H1 (cell line): ENCODE results near the gene ATG9B. TPM values are rescaled to one million over a fixed set of nuclear protein-coding genes. Genes with fewer than 3 reads are reported as not detected.

Experiments used
- CTCF ChIA-PET: fragments of 300-600 bp; sonication (Branson Sonifier 250); formaldehyde crosslinking; loops from one replicate; lab custom pipeline; 2021; ENCODE audit not compliant: partially characterized antibody; lab: Charles Lee
- POLR2A ChIA-PET: fragments of 300-600 bp; sonication (Branson Sonifier 250); formaldehyde crosslinking; loops from one replicate; lab custom pipeline; 2021; ENCODE audit warnings: inconsistent platforms; ENCODE audit not compliant: partially characterized antibody; lab: Charles Lee
- DNase-seq, 2 experiments: peaks; one replicate each; pipeline versions ENCODE4 v3.0.0 to v3.0.0-alpha.2; 2010 to 2022; ENCODE audit warnings: low spot score in 2 of 2, low read depth in 1 of 2, mixed read lengths in 1 of 2
- FAIRE-seq: peaks from 2 replicates; lab custom pipeline; 2011; peaks lifted over from hg19 to GRCh38; lab: Jason Lieb, UNC
- H2AFZ ChIP-seq: 2 replicates; pipeline ENCODE4 v1.8.1; 2012; ENCODE audit warnings: low read length, inconsistent platforms
- H2AK5ac ChIP-seq: 2 replicates; pipeline ENCODE4 v1.6.1; 2013; ENCODE audit warnings: low read depth, low read length
- H2BK120ac ChIP-seq: replicated peaks from 2 replicates; pipeline ENCODE3; 2013; ENCODE audit warnings: low read depth, low read length, inconsistent platforms
- H2BK12ac ChIP-seq: 2 replicates; pipeline ENCODE4 v1.6.1; 2013; ENCODE audit warnings: low read depth, low read length
- H2BK15ac ChIP-seq: 2 replicates; pipeline ENCODE4 v1.6.1; 2013; ENCODE audit warnings: low read length
- H2BK20ac ChIP-seq: 2 replicates; pipeline ENCODE4 v1.6.1; 2013; ENCODE audit warnings: low read length
- H2BK5ac ChIP-seq: 2 replicates; pipeline ENCODE4 v1.6.1; 2013; ENCODE audit warnings: low read depth, low read length
- H3K14ac ChIP-seq: 2 replicates; pipeline ENCODE4 v1.6.1; 2013; ENCODE audit warnings: inconsistent platforms; ENCODE audit not compliant: insufficient read length
- H3K18ac ChIP-seq: 2 replicates; pipeline ENCODE4 v1.6.1; 2013; ENCODE audit warnings: low read length; ENCODE audit errors: extremely low read depth
- H3K23ac ChIP-seq: 2 replicates; pipeline ENCODE4 v1.6.1; 2013; ENCODE audit warnings: inconsistent platforms; ENCODE audit not compliant: insufficient read length
- H3K23me2 ChIP-seq: 2 replicates; pipeline ENCODE4 v1.6.1; 2013; ENCODE audit warnings: low read depth, low read length
- H3K27ac ChIP-seq: 2 replicates; pipeline ENCODE4 v1.6.1; 2011; ENCODE audit warnings: low read depth, low read length, inconsistent platforms
- H3K27me3 ChIP-seq, 4 experiments: replicated peaks in 1 of 4; 1 replicate in 1 of 4; 2 replicates in 3 of 4; pipeline versions ENCODE4 v1.6.1 to v1.8.1; 2011 to 2013; ENCODE audit warnings: low read length in 3 of 4, mild to moderate bottlenecking in 3 of 4, inconsistent platforms in 2 of 4, mixed read lengths in 2 of 4, moderate library complexity in 1 of 4; ENCODE audit not compliant: control insufficient read depth in 3 of 4, insufficient read depth in 3 of 4; ENCODE audit errors: extremely low read depth in 1 of 4
- H3K36me3 ChIP-seq, 4 experiments: 2 replicates each; pipeline versions ENCODE4 v1.6.1 to v1.8.1; 2011 to 2013; ENCODE audit warnings: mild to moderate bottlenecking in 4 of 4, low read length in 3 of 4, moderate library complexity in 2 of 4, control low read depth in 1 of 4, inconsistent platforms in 1 of 4; ENCODE audit not compliant: insufficient read depth in 4 of 4, control insufficient read depth in 2 of 4
- H3K4ac ChIP-seq: replicated peaks from 2 replicates; pipeline ENCODE3; 2013; ENCODE audit warnings: low read length, low read depth, mixed read lengths, inconsistent platforms; ENCODE audit not compliant: insufficient read length
- H3K4me1 ChIP-seq, 4 experiments: replicated peaks in 1 of 4; 1 replicate in 1 of 4; 2 replicates in 3 of 4; pipeline versions ENCODE4 v1.6.1 to v1.8.1; 2011 to 2013; ENCODE audit warnings: low read length in 3 of 4, inconsistent platforms in 2 of 4, mixed read lengths in 1 of 4; ENCODE audit not compliant: insufficient read depth in 4 of 4, control insufficient read depth in 3 of 4
- H3K4me2 ChIP-seq, 2 experiments: 2 replicates each; pipeline versions ENCODE4 v1.6.1 to v1.8.1; 2011 to 2013; ENCODE audit warnings: low read depth in 2 of 2, low read length in 2 of 2, control low read depth in 1 of 2, inconsistent platforms in 1 of 2, mild to moderate bottlenecking in 1 of 2; ENCODE audit not compliant: insufficient read depth in 1 of 2
- H3K4me3 ChIP-seq, 4 experiments: fragments of 200-600, 300-600 bp in 1 of 4; sonication (generic), shearing (Covaris generic), sonication (Bioruptor Twin) in 1 of 4; 2 replicates each; pipeline versions ENCODE4 v1.5.1 to v1.8.1; 2011 to 2016; ENCODE audit warnings: low read length in 4 of 4, low read depth in 3 of 4, control low read depth in 2 of 4, inconsistent platforms in 2 of 4, mild to moderate bottlenecking in 2 of 4, mixed read lengths in 1 of 4, moderate library complexity in 1 of 4; ENCODE audit not compliant: insufficient read depth in 2 of 4; ENCODE audit errors: extremely low read depth in 1 of 4
- H3K56ac ChIP-seq: replicated peaks from 2 replicates; pipeline ENCODE3; 2013; ENCODE audit warnings: low read depth, mild to moderate bottlenecking, mixed read lengths, low read length, inconsistent platforms; ENCODE audit not compliant: insufficient read length
- H3K79me1 ChIP-seq: 2 replicates; pipeline ENCODE4 v1.6.1; 2013; ENCODE audit warnings: low read depth, low read length, control low read depth
- H3K79me2 ChIP-seq, 2 experiments: 2 replicates each; pipeline versions ENCODE4 v1.6.1 to v1.8.1; 2012 to 2013; ENCODE audit warnings: low read length in 2 of 2, mild to moderate bottlenecking in 2 of 2, inconsistent platforms in 1 of 2; ENCODE audit not compliant: insufficient read depth in 2 of 2, control insufficient read depth in 1 of 2
- H3K9ac ChIP-seq, 4 experiments: replicated peaks in 1 of 4; 1 replicate in 1 of 4; 2 replicates in 3 of 4; pipeline versions ENCODE4 v1.6.1 to v1.8.1; 2011 to 2013; ENCODE audit warnings: low read depth in 3 of 4, low read length in 3 of 4, control low read depth in 2 of 4, mild to moderate bottlenecking in 2 of 4, moderate library complexity in 2 of 4, inconsistent platforms in 1 of 4; ENCODE audit errors: extremely low read depth in 1 of 4
- H3K9me3 ChIP-seq, 2 experiments: 2 replicates each; pipeline versions ENCODE4 v1.6.1 to v1.8.1; 2012 to 2013; ENCODE audit warnings: mild to moderate bottlenecking in 2 of 2, moderate library complexity in 2 of 2, control low read depth in 1 of 2, inconsistent platforms in 1 of 2, low read depth in 1 of 2, low read length in 1 of 2, mixed read lengths in 1 of 2; ENCODE audit not compliant: insufficient read depth in 2 of 2
- H4K20me1 ChIP-seq, 2 experiments: replicated peaks in 1 of 2; 2 replicates each; pipeline versions ENCODE3 to v1.8.1; 2011 to 2013; ENCODE audit warnings: inconsistent platforms in 2 of 2, low read length in 2 of 2, mild to moderate bottlenecking in 1 of 2; ENCODE audit not compliant: insufficient read depth in 2 of 2, control insufficient read depth in 1 of 2
- H4K5ac ChIP-seq: 2 replicates; pipeline ENCODE4 v1.6.1; 2013; ENCODE audit warnings: low read length, low read depth, mixed read lengths, inconsistent platforms; ENCODE audit not compliant: insufficient read length
- H4K8ac ChIP-seq: 2 replicates; pipeline ENCODE4 v1.8.0; 2013; ENCODE audit warnings: mild to moderate bottlenecking, moderate library complexity, low read length, inconsistent platforms; ENCODE audit not compliant: insufficient read depth; ENCODE audit errors: extremely low read depth
- H4K91ac ChIP-seq: replicated peaks from 2 replicates; pipeline ENCODE3; 2013; ENCODE audit warnings: low read length, mixed read lengths, inconsistent platforms; ENCODE audit not compliant: insufficient read length
- ASH2L ChIP-seq: fragments of 200-600, 300-600 bp; sonication (generic); IDR thresholded peaks from one replicate; pipeline ENCODE4 v1.7.1; 2017; ENCODE audit warnings: low read length
- BCL11A ChIP-seq, 2 experiments: IDR thresholded peaks; one replicate each; pipeline ENCODE4 v1.6.1; 2011; ENCODE audit warnings: low read depth in 2 of 2, low read length in 2 of 2, mild to moderate bottlenecking in 2 of 2
- CTBP2 ChIP-seq: IDR thresholded peaks from 2 replicates; pipeline ENCODE4 v1.7.0; 2011; ENCODE audit warnings: borderline replicate concordance, mild to moderate bottlenecking, moderate library complexity, mixed read lengths, low read length; ENCODE audit not compliant: insufficient read depth, insufficient read length
- EGR1 ChIP-seq: IDR thresholded peaks from 2 replicates; pipeline ENCODE4 v1.6.1; 2011; ENCODE audit warnings: low read depth, low read length, borderline replicate concordance
- KDM5A ChIP-seq: fragments of 200-600 bp; IDR thresholded peaks from 2 replicates; pipeline ENCODE4 v1.7.1; 2012; ENCODE audit warnings: mild to moderate bottlenecking, low read length, inconsistent platforms, mixed read lengths
- MAX ChIP-seq: IDR thresholded peaks from 2 replicates; pipeline ENCODE4 v1.6.1; 2012; ENCODE audit warnings: inconsistent platforms
- PHF8 ChIP-seq: fragments of 200-600 bp; sonication (generic); conservative IDR thresholded peaks from 2 replicates; pipeline ENCODE4 v1.7.1; 2012; ENCODE audit warnings: low read depth, mild to moderate bottlenecking, inconsistent platforms, low read length, moderate library complexity
- RFX5 ChIP-seq: IDR thresholded peaks from 2 replicates; pipeline ENCODE4 v1.6.1; 2011; ENCODE audit warnings: low read depth, low read length, improper control_type of control experiment, borderline replicate concordance
- SIN3A ChIP-seq, 2 experiments: IDR thresholded peaks in 1 of 2; conservative IDR thresholded peaks in 1 of 2; 2 replicates each; pipeline ENCODE4 v1.6.1; 2011 to 2012; ENCODE audit warnings: low read length in 2 of 2, improper control_type of control experiment in 1 of 2, low read depth in 1 of 2, mild to moderate bottlenecking in 1 of 2
- SRF ChIP-seq: IDR thresholded peaks from 2 replicates; pipeline ENCODE4 v1.6.1; 2011; ENCODE audit warnings: mild to moderate bottlenecking, low read depth, low read length, moderate library complexity
- TAF1 ChIP-seq: IDR thresholded peaks from 2 replicates; pipeline ENCODE4 v1.6.1; 2011; ENCODE audit warnings: mild to moderate bottlenecking, low read depth, low read length
- TEAD4 ChIP-seq: IDR thresholded peaks from 2 replicates; pipeline ENCODE4 v1.6.1; 2012; ENCODE audit warnings: low read depth, low read length, inconsistent platforms, mixed read lengths
- YY1 ChIP-seq: IDR thresholded peaks from 2 replicates; pipeline ENCODE4 v1.6.1; 2011; ENCODE audit warnings: low read depth, mild to moderate bottlenecking, low read length
- WGBS, 2 experiments: shearing (Covaris generic) in 1 of 2; methylation state at CpG; one replicate each; pipeline versions ENCODE4 v1.1.6 to v1.1.7; 2013 to 2015; ENCODE audit warnings: low lambda C conversion rate in 2 of 2, mixed read lengths in 2 of 2, inconsistent platforms in 1 of 2, low coverage in 1 of 2, missing lambda C conversion rate in 1 of 2; ENCODE audit not compliant: insufficient replicate concordance in 2 of 2, insufficient coverage in 1 of 2, insufficient read length in 1 of 2; ENCODE audit errors: extremely low coverage in 1 of 2, missing lambda C conversion rate in 1 of 2; 5-methylcytosine and 5-hydroxymethylcytosine counted together
- polyA plus RNA-seq, 7 experiments: library from polyadenylated mRNA; depleted of rRNA in 3 of 7; stranded (reverse) in 5 of 7; unstranded in 2 of 7; fragments of >200 nt in 5 of 7; fragments of 200-250 nt in 2 of 7; gene quantifications; 1 replicate in 5 of 7; 2 replicates in 1 of 7; 4 replicates in 1 of 7; pipeline versions ENCODE4 v1.2.1 to v1.2.3, GENCODE V29; 2011 to 2013; ENCODE audit warnings: missing spikeins in 2 of 7, mixed read lengths in 2 of 7
- total RNA-seq: library from RNA; stranded (reverse); fragmentation: NEBNext Ultra II Directional; extraction: Animal tissue kit (Norgen Biotek cat#: 25700); gene quantifications from 2 replicates; pipeline ENCODE4 v1.2.1, GENCODE V29; 2021

The ATG9B gene
- total and polyA plus RNA-seq, 2 of the 8 experiments (the other 6 are each of a cell fraction or from before 2014, with no cell fraction given), result 1.4 to 2.3 TPM

GRCh38 chr7:150968056-150968733, 56.1 kb downstream of the ATG9B start:
- Histone ChIP-seq H3K18ac (no peak overlapping the region), H2BK120ac (no peak overlapping the region), H4K91ac (no peak overlapping the region), H4K20me1 (no peaks in the 10 kb centered on the region), H3K23ac (no peak overlapping the region), H4K5ac (no peak overlapping the region), H4K8ac (no peak overlapping the region), H3K4me1 (peaks cover 2 to 31% (median 17%) of the 10 kb centered on the region in 4 experiments), H3K23me2 (peaks cover 3% of the 10 kb centered on the region; the same call in 1 of the 2 replicates), H3K56ac (no peak overlapping the region), H3K36me3 (no peaks in the 10 kb centered on the region), H3K4me3 (no peak overlapping the region), H3K14ac (no peak overlapping the region), H2BK20ac (no peak overlapping the region), H3K79me1 (no peaks in the 10 kb centered on the region), H3K27ac (no peak overlapping the region), H3K9ac (no peak overlapping the region), H2BK15ac (no peak overlapping the region), H2AK5ac (no peak overlapping the region), H2AFZ (no peak overlapping the region), H3K4ac (no peak overlapping the region), H2BK5ac (no peak overlapping the region), H3K27me3 (no peaks in the 10 kb centered on the region; a peak in 1 of 7 replicates), H3K79me2 (no peaks in the 10 kb centered on the region), H3K9me3 (no peaks in the 10 kb centered on the region), H2BK12ac (no peak overlapping the region), H3K4me2 (no peak overlapping the region)
- ChIA-PET POLR2A (interaction anchor here (1.4 to 2.4 kb wide), 2 partner anchors 11 to 16 kb away, joined by 3 to 13 read pairs; no protein-coding TSS in a partner anchor), CTCF (interaction anchor here (0.6 to 27.0 kb wide), 12 partner anchors 5 to 192 kb away, joined by 3 to 797 read pairs (median 5); partner anchors contain the start of genes KCNH2 and NOS3)
- FAIRE-seq (no peak), DNase-seq (no peak)
- 91% methylated on average over 15 of the region's 15 CpGs; no CpG with 5 or more reads in 1 of the 2 experiments for WGBS, 2 experiments
- TF ChIP-seq MAX, result no peak
- TF ChIP-seq RFX5, result no peak
- no peak for TF ChIP-seq ASH2L
- TF ChIP-seq SIN3A (conservative IDR thresholded peaks at IDR 0.05 in 1 of 2, IDR thresholded peaks at IDR 0.05 in 1 of 2; ENCODE audit: low read depth in 1 of 2, low read length in 2 of 2), result no peak
- no peak for TF ChIP-seq TAF1
- no peak for TF ChIP-seq BCL11A (IDR thresholded peaks at IDR 0.05; ENCODE audit: low read depth in 2 of 2, low read length in 2 of 2)
- TF ChIP-seq YY1, result no peak
- no peak for TF ChIP-seq PHF8
- no peak for TF ChIP-seq KDM5A
- TF ChIP-seq SRF, result no peak
- no peak for TF ChIP-seq CTBP2
- TF ChIP-seq EGR1, result no peak
- TF ChIP-seq TEAD4, result no peak
